Measurements from ENCODE around the gene IRF1. TPM values are rescaled to one million over a fixed set of nuclear protein-coding genes. Genes with fewer than 3 reads are reported as not detected.
A peak's percentile ranks its signal among the peaks of the same experiment; 100 is the strongest.
"Not testable (repeated sequence)": the region's sequence is repeated elsewhere in the genome, so short reads cannot be mapped to it uniquely, and the experiment has no call there.

The IRF1 gene
- total RNA-seq, 1 donor from 2014 or later, result 50.1 TPM

GRCh38 chr5:132486318-132487094 is 4.1 kb downstream of the IRF1 start:
- no peaks in the 10 kb centered on the region for H3K27me3 Mint-ChIP-seq
- H3K27ac Mint-ChIP-seq, result peak overlapping the region; percentile 31
- TF ChIP-seq CTCF (conservative IDR thresholded peaks at IDR 0.05), result no peak
- no peaks in the 10 kb centered on the region for H3K4me1 Mint-ChIP-seq (ENCODE audit: unreplicated experiment)
- H3K9me3 Mint-ChIP-seq, result no peaks in the 10 kb centered on the region
- H3K4me3 Mint-ChIP-seq, result no peak overlapping the region
- peaks cover 14% of the 10 kb centered on the region for H3K36me3 Mint-ChIP-seq
- no peak for DNase-seq (ENCODE audit: extremely low spot score, unreplicated experiment)

DNA sequence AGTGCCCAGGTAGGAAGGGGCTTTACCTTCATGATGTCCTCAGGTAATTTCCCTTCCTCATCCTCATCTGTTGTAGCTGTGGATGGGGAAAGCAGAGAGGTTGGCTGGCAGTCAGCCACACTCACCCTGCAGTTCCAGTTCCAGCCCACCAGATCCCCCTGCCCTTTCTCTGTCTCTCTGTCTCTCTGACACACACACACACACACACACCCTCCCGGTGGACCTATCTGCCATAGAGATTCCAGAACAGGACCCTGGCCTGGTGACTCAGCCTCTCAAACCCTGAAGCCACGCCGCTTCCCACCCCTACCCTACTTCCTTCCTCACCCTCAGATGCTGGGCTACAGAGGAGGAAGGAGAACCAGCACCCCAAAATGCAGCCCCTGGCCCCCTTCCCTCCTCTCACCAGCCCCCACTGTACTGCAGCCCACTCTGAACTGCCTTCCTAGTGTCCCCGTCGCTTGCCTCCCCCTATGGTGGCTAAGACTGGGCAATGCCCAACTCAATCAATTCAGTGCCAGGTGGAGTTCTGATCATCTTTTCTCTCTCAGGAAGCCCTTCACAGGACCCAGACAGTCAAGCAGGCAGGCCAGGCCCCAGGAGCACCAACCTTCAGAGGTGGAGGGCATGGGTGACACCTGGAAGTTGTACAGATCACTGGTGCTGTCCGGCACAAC is 4.8 kb downstream of the IRF1 start:
- H3K36me3 Mint-ChIP-seq, result peaks cover 14% of the 10 kb centered on the region
- no peaks in the 10 kb centered on the region for H3K9me3 Mint-ChIP-seq
- no peak for TF ChIP-seq CTCF (conservative IDR thresholded peaks at IDR 0.05)
- H3K27me3 Mint-ChIP-seq, result no peaks in the 10 kb centered on the region
- H3K4me1 Mint-ChIP-seq (ENCODE audit: unreplicated experiment), result no peaks in the 10 kb centered on the region
- H3K27ac Mint-ChIP-seq, result no peak overlapping the region
- no peak overlapping the region for H3K4me3 Mint-ChIP-seq
- DNase-seq (ENCODE audit: extremely low spot score, unreplicated experiment), result no peak

DNA sequence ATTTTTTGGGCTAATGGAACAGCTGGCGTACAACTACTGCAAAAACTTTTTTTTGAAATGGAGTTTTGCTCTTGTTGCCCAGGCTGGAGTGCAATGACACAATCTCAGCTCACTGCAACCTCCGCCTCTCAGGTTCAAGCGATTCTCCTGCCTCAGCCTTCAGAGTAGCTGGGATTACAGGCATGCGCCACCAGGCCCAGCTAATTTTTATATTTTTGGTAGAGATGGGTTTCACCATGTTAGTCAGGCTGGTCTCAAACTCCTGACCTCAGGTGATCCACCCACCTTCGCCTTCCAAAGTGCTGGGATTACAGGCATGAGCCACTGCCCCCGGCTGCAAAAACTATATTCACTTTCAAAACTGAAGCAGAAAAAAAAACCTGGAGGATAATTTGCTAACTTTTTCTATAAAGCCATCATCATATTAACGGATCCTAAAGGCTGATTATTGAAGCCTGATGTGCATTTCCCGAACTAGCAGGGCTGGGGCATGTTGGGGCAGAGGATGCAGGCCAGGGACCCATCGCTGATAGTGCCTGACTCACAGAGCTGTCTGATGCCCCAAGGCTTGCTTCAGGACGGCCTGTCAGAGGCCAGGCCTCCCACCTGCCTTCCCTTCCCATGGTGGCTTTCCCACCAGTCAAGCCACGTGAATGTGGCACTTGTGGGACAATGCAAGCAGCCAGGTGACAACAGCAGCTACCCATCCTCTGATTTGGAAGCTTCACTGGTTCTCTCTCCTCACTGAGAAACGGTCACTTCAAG is 5.5 kb downstream of the IRF1 start:
- peaks cover 14% of the 10 kb centered on the region for H3K36me3 Mint-ChIP-seq
- not testable (repeated sequence) for H3K4me1 Mint-ChIP-seq (ENCODE audit: unreplicated experiment); H3K4me3 Mint-ChIP-seq; H3K9me3 Mint-ChIP-seq; H3K27me3 Mint-ChIP-seq; DNase-seq (ENCODE audit: extremely low spot score, unreplicated experiment); H3K27ac Mint-ChIP-seq

DNA sequence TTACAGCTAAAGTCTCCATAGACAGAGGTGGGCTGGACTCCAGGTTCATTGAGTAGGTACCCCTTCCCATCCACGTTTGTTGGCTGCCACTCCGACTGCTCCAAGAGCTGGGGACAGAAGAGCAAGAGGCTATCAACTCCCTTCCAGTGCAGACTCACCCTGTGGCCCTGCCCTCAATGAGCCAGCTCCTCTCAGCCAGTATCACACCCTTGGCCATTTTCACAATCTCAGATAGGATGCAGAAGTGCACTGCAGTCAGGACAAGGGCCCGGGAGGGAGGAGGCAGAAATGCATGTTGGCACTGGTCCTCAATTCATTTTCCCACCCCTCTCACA is 6.2 kb downstream of the IRF1 start:
- no peaks in the 10 kb centered on the region for H3K9me3 Mint-ChIP-seq
- H3K4me3 Mint-ChIP-seq, result no peak overlapping the region
- no peak for TF ChIP-seq CTCF (conservative IDR thresholded peaks at IDR 0.05)
- H3K27me3 Mint-ChIP-seq, result no peaks in the 10 kb centered on the region
- H3K36me3 Mint-ChIP-seq, result peaks cover 14% of the 10 kb centered on the region
- H3K4me1 Mint-ChIP-seq (ENCODE audit: unreplicated experiment), result no peaks in the 10 kb centered on the region
- no peak for DNase-seq (ENCODE audit: extremely low spot score, unreplicated experiment)
- H3K27ac Mint-ChIP-seq, result peak overlapping the region; percentile 9

DNA sequence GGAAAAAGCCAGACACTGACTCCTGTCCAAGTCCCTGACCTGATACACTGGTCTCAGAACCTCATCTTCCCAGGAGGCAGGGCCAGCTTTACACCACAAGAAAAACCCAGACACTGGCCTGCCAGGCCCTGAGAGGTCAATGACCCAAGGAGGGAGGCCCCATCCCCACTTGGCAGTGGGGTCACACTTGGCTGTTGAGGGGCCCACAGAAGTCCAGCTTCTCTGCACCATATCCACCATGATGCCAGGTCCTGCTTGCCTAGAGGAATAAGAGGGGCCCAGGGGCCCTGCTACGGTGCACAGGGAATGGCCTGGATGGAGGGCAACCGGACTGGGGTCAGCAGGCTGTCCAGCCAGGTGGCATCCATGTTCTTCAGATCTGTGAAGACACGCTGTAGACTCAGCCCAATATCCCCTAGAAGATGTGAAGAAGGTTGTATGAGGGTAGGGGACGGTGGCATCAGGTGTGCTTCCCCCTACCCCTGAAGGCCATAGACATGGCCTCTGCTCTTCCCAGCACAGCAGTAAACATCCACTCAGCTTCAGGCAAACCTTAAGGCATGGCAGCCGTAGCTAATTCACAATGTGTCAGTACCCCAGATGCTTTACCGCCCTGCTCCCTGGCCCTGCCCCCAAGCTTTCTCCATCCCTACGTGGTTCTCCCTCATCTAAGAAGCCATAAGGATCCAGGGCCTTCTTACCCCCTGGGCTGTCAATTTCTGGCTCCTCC is 6.7 kb downstream of the IRF1 start:
- H3K4me1 Mint-ChIP-seq (ENCODE audit: unreplicated experiment), result no peaks in the 10 kb centered on the region
- peak overlapping the region; percentile 9 for H3K27ac Mint-ChIP-seq
- no peaks in the 10 kb centered on the region for H3K27me3 Mint-ChIP-seq
- H3K36me3 Mint-ChIP-seq, result peaks cover 14% of the 10 kb centered on the region
- no peak for DNase-seq (ENCODE audit: extremely low spot score, unreplicated experiment)
- H3K4me3 Mint-ChIP-seq, result no peak overlapping the region
- H3K9me3 Mint-ChIP-seq, result no peaks in the 10 kb centered on the region
- no peak for TF ChIP-seq CTCF (conservative IDR thresholded peaks at IDR 0.05)
